GM18511 (cell line): ENCODE results near the gene ATXN2L.
A peak's percentile ranks its signal among the peaks of the same experiment; 100 is the strongest.
"Not testable (repeated sequence)": the region's sequence is repeated elsewhere in the genome, so short reads cannot be mapped to it uniquely, and the experiment has no call there.

Experiments used
- ATAC-seq: cut with Tn5 transposase; IDR thresholded peaks from one replicate; pipeline ENCODE4 v1.9.1; 2021; ENCODE audit warnings: mild to moderate bottlenecking, moderate library complexity; ENCODE audit not compliant: unreplicated experiment

The ATXN2L gene, protein sequence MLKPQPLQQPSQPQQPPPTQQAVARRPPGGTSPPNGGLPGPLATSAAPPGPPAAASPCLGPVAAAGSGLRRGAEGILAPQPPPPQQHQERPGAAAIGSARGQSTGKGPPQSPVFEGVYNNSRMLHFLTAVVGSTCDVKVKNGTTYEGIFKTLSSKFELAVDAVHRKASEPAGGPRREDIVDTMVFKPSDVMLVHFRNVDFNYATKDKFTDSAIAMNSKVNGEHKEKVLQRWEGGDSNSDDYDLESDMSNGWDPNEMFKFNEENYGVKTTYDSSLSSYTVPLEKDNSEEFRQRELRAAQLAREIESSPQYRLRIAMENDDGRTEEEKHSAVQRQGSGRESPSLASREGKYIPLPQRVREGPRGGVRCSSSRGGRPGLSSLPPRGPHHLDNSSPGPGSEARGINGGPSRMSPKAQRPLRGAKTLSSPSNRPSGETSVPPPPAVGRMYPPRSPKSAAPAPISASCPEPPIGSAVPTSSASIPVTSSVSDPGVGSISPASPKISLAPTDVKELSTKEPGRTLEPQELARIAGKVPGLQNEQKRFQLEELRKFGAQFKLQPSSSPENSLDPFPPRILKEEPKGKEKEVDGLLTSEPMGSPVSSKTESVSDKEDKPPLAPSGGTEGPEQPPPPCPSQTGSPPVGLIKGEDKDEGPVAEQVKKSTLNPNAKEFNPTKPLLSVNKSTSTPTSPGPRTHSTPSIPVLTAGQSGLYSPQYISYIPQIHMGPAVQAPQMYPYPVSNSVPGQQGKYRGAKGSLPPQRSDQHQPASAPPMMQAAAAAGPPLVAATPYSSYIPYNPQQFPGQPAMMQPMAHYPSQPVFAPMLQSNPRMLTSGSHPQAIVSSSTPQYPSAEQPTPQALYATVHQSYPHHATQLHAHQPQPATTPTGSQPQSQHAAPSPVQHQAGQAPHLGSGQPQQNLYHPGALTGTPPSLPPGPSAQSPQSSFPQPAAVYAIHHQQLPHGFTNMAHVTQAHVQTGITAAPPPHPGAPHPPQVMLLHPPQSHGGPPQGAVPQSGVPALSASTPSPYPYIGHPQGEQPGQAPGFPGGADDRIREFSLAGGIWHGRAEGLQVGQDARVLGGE

DNA sequence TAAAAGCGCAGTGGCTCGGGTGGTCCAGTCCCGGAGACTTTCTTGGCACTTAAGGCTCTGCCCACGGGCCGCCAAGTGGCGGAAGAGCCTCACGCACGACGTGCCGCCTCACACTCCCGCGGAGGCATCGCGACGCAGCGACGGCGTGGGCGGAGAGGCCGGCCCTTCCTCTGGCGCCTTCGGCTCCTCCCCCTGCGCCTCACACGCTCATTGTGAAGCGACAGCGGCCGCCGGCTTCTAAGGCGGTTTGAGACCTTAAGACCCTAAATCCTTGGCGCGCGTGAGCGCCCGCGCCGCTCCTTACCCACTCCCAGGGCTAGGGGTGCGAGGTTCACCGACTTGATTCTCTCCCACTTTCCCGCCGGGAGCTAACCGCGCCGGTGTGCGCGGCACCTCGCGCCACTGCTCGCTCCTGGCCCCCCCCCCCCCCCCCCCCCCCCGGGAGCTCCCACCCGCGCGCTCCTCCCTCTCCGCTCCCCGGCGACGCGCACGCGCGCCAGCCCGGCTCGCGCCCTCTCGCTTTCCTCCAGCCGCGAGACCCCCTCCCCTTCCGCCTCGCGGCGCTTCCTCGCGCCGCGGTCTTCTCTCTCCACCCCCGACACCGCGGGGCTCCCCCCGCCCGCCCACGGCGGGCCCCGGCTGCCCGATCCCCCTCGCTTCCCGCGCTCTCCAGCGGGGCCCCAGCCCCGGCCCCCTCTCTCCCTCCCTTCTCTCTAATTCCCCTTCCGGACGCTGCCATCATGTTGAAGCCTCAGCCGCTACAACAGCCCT, at the start of gene ATXN2L:
Gene ATXN2L (plus strand): TSS at position 480 of the 771 bp plus-strand sequence. CDS start 261 bp downstream, at position 741.
- ATAC-seq, result peak; percentile 44

DNA sequence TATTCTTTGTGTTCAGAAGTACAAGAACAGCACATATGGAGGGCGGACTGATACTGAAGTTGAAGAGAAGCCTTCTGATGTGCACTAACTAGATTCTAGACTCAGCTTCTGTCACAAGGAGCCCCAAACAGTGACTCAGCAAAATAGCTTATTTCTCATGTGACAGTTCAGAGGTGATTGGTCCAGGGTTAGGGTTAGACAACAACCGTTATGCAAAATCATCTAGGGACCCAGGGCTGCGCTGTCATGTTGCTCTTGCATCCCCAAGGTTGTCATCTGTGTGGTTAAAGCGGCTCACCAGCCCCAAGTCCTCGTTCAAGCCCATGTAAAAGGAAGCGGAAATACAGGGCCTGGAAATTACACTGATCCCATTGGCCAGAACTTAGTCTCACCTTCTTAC, 41.1 kb upstream of the ATXN2L start:
- not testable (repeated sequence) for ATAC-seq

DNA sequence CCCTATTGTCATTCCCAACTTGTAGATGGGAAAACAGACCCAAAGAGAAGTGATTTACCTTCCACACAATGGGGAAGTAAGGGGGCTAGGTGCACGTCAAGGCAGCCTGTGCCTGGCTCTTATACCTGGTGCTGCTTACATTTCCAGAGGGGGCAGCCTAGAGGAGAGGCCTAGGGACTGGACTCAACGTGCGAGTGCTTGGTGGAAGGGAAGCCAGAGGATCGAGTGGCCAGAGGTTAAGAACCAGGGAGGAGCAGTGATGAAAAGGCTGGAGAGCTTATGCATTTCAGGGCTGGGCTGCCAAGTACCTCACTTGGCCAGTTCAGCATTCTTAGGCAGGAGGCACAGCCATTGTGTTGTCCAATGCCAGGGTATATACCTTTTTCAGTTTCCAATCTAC, 40.4 kb upstream of the ATXN2L start:
- not testable (repeated sequence) for ATAC-seq

GRCh38 chr16:28802235-28803019, 20.4 kb upstream of the ATXN2L start:
- not testable (repeated sequence) for ATAC-seq

DNA sequence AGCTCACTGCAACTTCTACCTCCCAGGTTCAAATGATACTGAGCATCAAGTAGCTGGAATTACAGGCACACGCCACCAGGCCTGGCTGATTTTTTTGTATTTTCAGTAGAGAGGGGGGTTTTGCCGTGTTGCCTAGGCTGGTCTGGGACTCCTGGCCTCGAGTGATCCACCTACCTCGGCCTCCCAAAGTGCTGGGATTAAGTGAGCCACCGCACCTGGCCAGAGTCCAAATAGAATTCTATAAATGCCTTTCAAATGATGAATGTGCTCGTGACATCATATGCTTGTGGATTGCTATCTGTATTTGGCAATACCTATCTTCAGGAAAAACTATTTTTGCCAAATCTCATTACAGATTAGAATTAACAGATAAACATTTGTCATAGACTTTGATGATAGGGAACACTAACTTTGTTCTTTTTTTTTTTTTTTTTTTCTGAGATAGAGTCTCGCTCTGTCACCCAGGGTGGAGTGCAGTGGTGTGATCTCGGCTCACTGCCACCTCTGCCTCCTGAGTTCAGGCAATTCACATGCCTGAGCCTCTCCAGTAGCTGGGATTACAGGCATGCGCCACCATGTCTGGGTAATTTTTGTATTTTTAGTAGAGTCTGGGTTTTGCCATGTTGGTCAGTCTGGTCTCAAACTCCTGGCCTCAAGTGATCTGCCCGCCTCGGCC, 15.2 kb upstream of the ATXN2L start:
- not testable (repeated sequence) for ATAC-seq

DNA sequence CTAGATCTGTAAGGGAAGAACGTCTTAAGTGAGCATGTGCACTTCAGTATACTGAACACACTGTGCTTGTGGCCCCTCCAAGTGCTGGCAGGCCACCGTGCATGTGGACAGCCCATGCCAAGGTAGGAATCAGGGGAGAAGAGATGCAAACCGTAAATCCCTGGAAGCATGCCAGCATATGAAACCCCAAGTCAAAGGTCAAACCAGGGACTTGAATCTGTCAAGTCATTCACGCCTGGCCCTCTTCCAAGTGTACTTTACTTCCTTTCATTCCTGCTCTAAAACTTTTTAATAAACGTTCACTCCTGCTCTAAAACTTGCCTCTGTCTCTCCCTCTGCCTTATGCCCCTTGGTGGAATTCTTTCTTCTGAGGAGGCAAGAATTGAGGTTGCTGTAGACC, 2.8 kb upstream of the ATXN2L start:
- ATAC-seq, result no peak

DNA sequence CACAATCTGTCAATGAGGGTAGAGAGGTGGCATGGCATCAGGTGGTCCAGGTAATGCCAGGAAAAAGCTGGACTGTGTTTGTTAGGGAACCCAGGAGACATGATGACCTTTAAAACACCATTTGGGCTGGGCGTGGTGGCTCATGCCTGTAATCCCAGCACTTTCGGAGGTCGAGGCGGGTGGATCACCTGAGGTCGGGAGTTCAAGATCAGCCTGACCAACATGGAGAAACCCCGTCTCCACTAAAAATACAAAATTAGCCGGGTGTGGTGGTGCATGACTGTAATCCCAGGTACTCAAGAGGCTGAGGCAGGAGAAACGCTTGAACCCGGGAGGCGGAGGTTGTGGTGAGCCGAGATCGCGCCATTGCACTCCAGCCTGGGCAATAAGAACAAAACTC, 2.3 kb upstream of the ATXN2L start:
- not testable (repeated sequence) for ATAC-seq

DNA sequence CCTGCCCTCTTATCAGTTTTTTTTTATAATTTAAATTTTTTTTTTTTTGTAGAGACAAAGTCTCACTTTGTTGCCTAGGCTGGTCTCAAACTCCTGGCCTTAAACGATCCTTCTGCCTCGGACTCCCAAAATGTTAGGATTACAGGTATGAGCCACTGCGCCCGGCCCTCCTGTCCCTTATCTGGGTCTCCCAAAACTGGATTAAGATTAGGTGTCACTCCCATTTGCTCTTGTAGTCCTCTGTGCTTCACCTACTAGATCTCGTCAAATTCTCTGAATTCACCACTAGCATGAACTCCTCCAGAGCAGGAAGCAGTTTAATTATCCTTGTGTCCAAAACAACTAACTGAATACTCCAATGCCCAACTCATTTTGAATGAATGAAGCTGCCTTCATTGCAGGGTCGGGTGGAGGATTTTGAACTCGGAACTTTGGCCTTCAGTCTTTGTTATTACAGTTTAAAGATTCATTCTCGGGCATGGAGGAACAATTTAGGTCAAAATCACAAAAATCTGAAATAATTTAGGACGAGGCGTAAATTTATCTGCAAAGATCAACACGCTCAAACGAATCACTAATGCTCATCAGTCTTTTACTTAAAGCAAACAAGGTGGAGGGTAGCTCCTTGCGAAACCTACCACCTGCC, 802 bp upstream of the ATXN2L start:
- ATAC-seq, result no peak

GRCh38 chr16:28823291-28823872, 583 bp downstream of the ATXN2L start:
- peak; percentile 35 for ATAC-seq

DNA sequence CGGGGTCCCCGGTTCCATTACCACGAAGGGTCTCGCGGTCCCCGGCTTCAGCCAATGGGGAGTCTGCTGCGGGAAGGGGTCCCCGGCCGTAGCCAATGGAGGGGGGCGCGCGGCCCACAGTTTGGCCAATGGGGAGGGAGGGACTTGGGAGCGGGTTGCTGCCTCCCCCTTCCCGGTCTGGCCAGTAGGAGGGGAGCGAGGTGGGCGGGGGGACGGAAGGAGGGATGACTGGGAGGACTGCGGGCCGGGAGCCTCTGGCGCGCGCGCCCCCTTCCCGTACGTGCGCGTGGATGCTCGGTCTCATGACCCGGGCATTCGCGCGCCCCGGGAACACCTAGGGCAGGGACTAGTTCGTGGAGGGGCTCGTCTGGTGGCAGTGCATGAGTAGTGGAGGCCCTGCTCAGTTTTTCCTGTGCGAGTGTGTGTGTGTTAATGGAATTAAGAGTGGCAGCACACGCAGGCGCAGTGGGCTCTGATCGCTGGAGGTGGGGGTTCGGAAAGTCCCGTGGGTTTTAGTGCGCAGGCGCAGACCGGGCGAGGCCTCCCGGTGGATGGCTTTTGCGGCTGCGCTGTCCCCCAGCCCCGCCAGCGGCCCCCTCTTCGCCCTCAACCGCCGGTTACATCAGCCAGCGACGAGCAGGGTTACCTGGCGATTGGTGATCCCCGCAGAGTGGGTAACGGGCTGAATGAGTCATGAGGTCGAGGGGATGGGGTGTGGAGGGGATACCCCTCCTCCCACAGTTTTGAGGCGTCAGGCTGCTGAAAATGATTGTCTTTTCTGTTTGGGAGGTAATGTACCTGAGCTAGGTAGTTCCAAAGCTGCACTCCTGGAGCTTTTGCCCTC, 1.3 kb downstream of the ATXN2L start:
- peak; percentile 75 for ATAC-seq

DNA sequence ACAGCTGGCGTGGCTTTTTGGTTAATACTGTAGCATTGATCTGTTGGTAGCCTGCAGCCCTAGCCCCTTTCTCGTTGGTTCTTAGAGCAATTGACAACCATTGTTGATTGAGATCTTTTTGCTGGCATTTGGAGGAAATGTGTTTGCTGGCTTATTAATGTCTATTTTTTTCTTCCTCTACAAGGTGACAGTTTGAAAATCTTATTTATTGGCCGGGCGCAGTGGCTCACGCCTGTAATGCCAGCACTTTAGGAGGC, 1.8 kb downstream of the ATXN2L start:
- no peak for ATAC-seq

GRCh38 chr16:28826141-28826540, 3.3 kb downstream of the ATXN2L start:
- ATAC-seq, result no peak

- no peak for ATAC-seq
Measured at GRCh38 chr16:28829747-28830146, 6.9 kb downstream of the ATXN2L start.

DNA sequence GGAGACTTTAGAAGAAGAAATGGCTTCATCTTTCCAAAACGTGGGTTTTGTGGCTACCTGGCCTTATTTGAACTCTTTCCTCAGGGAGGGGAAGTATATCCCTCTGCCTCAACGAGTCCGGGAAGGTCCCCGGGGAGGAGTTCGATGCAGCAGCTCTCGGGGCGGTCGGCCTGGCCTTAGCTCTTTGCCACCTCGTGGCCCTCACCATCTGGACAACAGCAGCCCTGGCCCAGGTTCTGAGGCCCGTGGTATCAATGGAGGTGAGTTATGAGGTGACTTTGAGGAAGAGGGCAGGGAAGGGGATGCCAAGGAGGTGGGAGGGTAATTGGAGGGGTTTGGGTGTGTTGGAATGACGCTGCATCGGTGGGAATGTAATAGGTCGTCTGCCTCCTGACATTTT, 7.7 kb downstream of the ATXN2L start:
- ATAC-seq, result no peak

- ATAC-seq, result no peak
Measured at GRCh38 chr16:28834349-28834748, 11.6 kb downstream of the ATXN2L start.

GRCh38 chr16:28834873-28835863, 12.4 kb downstream of the ATXN2L start:
- ATAC-seq, result no peak
